ENCODE results near the gene PICALM.

Gene PICALM

GRCh38 chr11:86079421-86079820 is 10.5 kb upstream of the PICALM start:
- DNase-seq = no peak

- no peak for DNase-seq
Measured at GRCh38 chr11:86073948-86074347, 5.1 kb upstream of the PICALM start.

GRCh38 chr11:86072211-86072610 is 3.3 kb upstream of the PICALM start:
- DNase-seq = no peak

- DNase-seq = no peak
Measured at GRCh38 chr11:86070142-86071056, 1.5 kb upstream of the PICALM start.

GRCh38 chr11:86069408-86070101 is 671 bp upstream of the PICALM start:
- DNase-seq = no peak

GRCh38 chr11:86068138-86068871 is 579 bp downstream of the PICALM start:
- peak; percentile 31 for DNase-seq

GRCh38 chr11:86067851-86068137 is 1.1 kb downstream of the PICALM start:
- DNase-seq = no peak

GRCh38 chr11:86067009-86067850 is 1.7 kb downstream of the PICALM start:
- no peak for DNase-seq

- no peak for DNase-seq
Measured at GRCh38 chr11:86066657-86067008, 2.3 kb downstream of the PICALM start.

GRCh38 chr11:86066033-86066432 is 2.9 kb downstream of the PICALM start:
- no peak for DNase-seq

GRCh38 chr11:86064220-86064803 is 4.6 kb downstream of the PICALM start:
- no peak for DNase-seq

GRCh38 chr11:86063536-86063935 is 5.3 kb downstream of the PICALM start:
- DNase-seq = no peak

GRCh38 chr11:86062719-86063118 is 6.2 kb downstream of the PICALM start:
- DNase-seq = no peak

GRCh38 chr11:86061483-86062205 is 7.2 kb downstream of the PICALM start:
- DNase-seq = no peak

- no peak for DNase-seq
Measured at GRCh38 chr11:86060544-86060943, 8.3 kb downstream of the PICALM start.

GRCh38 chr11:86058360-86058759 is 10.5 kb downstream of the PICALM start:
- no peak for DNase-seq

GRCh38 chr11:86056351-86056854 is 12.5 kb downstream of the PICALM start:
- DNase-seq = no peak

GRCh38 chr11:86052693-86053641 is 15.9 kb downstream of the PICALM start:
- no peak for DNase-seq

- no peak for DNase-seq
Measured at GRCh38 chr11:86050196-86050709, 18.6 kb downstream of the PICALM start.
